K562 (cell line): ENCODE data around the gene CARD11. TPM values are rescaled to one million over a fixed set of nuclear protein-coding genes. Genes with fewer than 3 reads are reported as not detected.

ENCODE experiments used
- ATAC-seq: fragments of 200-7000 bp; cut with Tn5 transposase; 3 replicates; pipeline ENCODE4 v1.9.1; 2020; ENCODE audit warnings: moderate library complexity
- BruUV-seq: library from RNA; stranded (reverse); fragments of 400-500 nt; replicated peaks from 2 replicates; lab custom pipeline; 2021; lab: Mats Ljungman, UMichigan
- CTCF ChIA-PET: fragments of 300-600 bp; formaldehyde crosslinking; extraction: SDS; loops from one replicate; lab custom pipeline; 2021; ENCODE audit warnings: low intra/inter-chr PET ratio; lab: Yijun Ruan, JAX
- POLR2A ChIA-PET: fragments of 300-600, 350-650 bp; sonication (Branson Sonifier 250); formaldehyde crosslinking; extraction: SDS; loops from one replicate; lab custom pipeline; 2021; ENCODE audit warnings: antibody characterized with exemption, inconsistent platforms; lab: Yijun Ruan, JAX
- DNase-seq, 4 experiments: peaks; one replicate each; pipeline versions ENCODE4 v3.0.0 to v3.0.0-alpha.2; 2011 to 2018; ENCODE audit warnings: low spot score in 3 of 4, mixed read lengths in 3 of 4; ENCODE audit errors: extremely low read depth in 1 of 4
- FAIRE-seq: peaks from 2 replicates; lab custom pipeline; 2011; peaks lifted over from hg19 to GRCh38; lab: Jason Lieb, UNC
- H2AFZ ChIP-seq: 2 replicates; pipeline ENCODE4 v1.6.0; 2011; ENCODE audit warnings: low read depth, low read length, control low read depth, inconsistent platforms
- H3K27ac ChIP-seq: fragments of 200-600 bp; 3 replicates; pipeline ENCODE4 v1.8.0; 2011; ENCODE audit warnings: low read depth, mild to moderate bottlenecking, control low read depth, inconsistent platforms, low read length, moderate library complexity, mixed read lengths; ENCODE audit errors: extremely low read depth
- H3K27me3 ChIP-seq, 2 experiments: fragments of 300-600 bp in 1 of 2; 2 replicates in 1 of 2; 3 replicates in 1 of 2; pipeline versions ENCODE4 v1.6.0 to v1.8.0; 2011; ENCODE audit warnings: inconsistent platforms in 2 of 2, low read length in 2 of 2, mild to moderate bottlenecking in 1 of 2, mixed read lengths in 1 of 2, moderate library complexity in 1 of 2; ENCODE audit not compliant: control insufficient read depth in 2 of 2, insufficient read depth in 2 of 2
- H3K36me3 ChIP-seq: fragments of 300-600 bp; 3 replicates; pipeline ENCODE4 v1.8.0; 2011; ENCODE audit warnings: mild to moderate bottlenecking, low read length, inconsistent platforms; ENCODE audit not compliant: control insufficient read depth, insufficient read depth
- H3K4me1 ChIP-seq, 2 experiments: fragments of 200-600 bp in 1 of 2; replicated peaks in 1 of 2; 2 replicates in 1 of 2; 3 replicates in 1 of 2; pipeline versions ENCODE4 v1.5.1 to v1.8.0; 2011; ENCODE audit warnings: inconsistent platforms in 2 of 2, low read length in 2 of 2, mild to moderate bottlenecking in 1 of 2, mixed read lengths in 1 of 2, moderate library complexity in 1 of 2; ENCODE audit not compliant: control insufficient read depth in 2 of 2, insufficient read depth in 2 of 2
- H3K4me2 ChIP-seq: 2 replicates; pipeline ENCODE4 v1.6.1; 2011; ENCODE audit warnings: low read length, control low read depth, inconsistent platforms, mixed read lengths; ENCODE audit not compliant: insufficient read depth
- H3K4me3 ChIP-seq: fragments of 200-600 bp; sonication (generic), shearing (Covaris generic); 2 replicates; pipeline ENCODE4 v1.5.1; 2016; ENCODE audit warnings: control low read depth, inconsistent platforms
- H3K79me2 ChIP-seq: fragments of 200-600 bp; 3 replicates; pipeline ENCODE4 v1.8.0; 2011; ENCODE audit warnings: low read length, inconsistent platforms; ENCODE audit not compliant: control insufficient read depth, insufficient read depth
- H3K9ac ChIP-seq, 2 experiments: 2 replicates each; pipeline versions ENCODE4 v1.6.0 to v1.6.1; 2011; ENCODE audit warnings: low read depth in 2 of 2, low read length in 2 of 2, control low read depth in 1 of 2, inconsistent platforms in 1 of 2, mild to moderate bottlenecking in 1 of 2, mixed read lengths in 1 of 2; ENCODE audit not compliant: insufficient read depth in 1 of 2
- H3K9me1 ChIP-seq: one replicate; pipeline ENCODE4 v1.6.0; 2011; ENCODE audit warnings: inconsistent platforms, mild to moderate bottlenecking, low read length, moderate library complexity; ENCODE audit not compliant: control insufficient read depth, insufficient read depth
- H3K9me3 ChIP-seq: replicated peaks from 2 replicates; pipeline ENCODE4 v1.5.1; 2011; ENCODE audit warnings: low read depth, low read length, inconsistent platforms; ENCODE audit not compliant: control insufficient read depth, insufficient read depth
- H4K20me1 ChIP-seq: replicated peaks from 2 replicates; pipeline ENCODE4 v1.6.1; 2011; ENCODE audit warnings: low read length, inconsistent platforms, mixed read lengths; ENCODE audit not compliant: control insufficient read depth, insufficient read depth
- NFE2L1 ChIP-seq: fragments of 450-650 bp; IDR thresholded peaks from 2 replicates; pipeline ENCODE4 v1.6.1; 2016; ENCODE audit warnings: missing genetic modification characterization, low read depth, mild to moderate bottlenecking, missing compliant biosample characterization, moderate library complexity, borderline replicate concordance
- ZNF324 ChIP-seq: fragments of 250-450 bp; sonication (Bioruptor Pico); IDR thresholded peaks from 2 replicates; pipeline ENCODE4 v1.4.0; 2020; ENCODE audit warnings: mild to moderate bottlenecking
- ZNF384 ChIP-seq: IDR thresholded peaks from 2 replicates; pipeline ENCODE4 v1.6.1; 2012; ENCODE audit warnings: low read depth, low read length, improper control_type of control experiment
- WGBS: fragments of 100-300 bp; shearing (Covaris generic); methylation state at CpG from one replicate; pipeline ENCODE4 v1.1.6; 2016; ENCODE audit warnings: low coverage, mixed read lengths; ENCODE audit not compliant: insufficient coverage; ENCODE audit errors: missing lambda C conversion rate; 5-methylcytosine and 5-hydroxymethylcytosine counted together
- in situ Hi-C: fragments of 300-500 bp; cut with MboI; formaldehyde crosslinking; loops from 4 replicates; pipeline ENCODE4 v1.15.0; 2018; ENCODE audit warnings: inconsistent platforms, mixed read lengths
- intact Hi-C: fragments of 100-400 bp; cut with micrococcal nuclease; formaldehyde crosslinking; loops from 2 replicates; pipeline ENCODE4 v1.14.2; 2022
- polyA plus RNA-seq, 8 experiments: library from polyadenylated mRNA; depleted of rRNA in 4 of 8; stranded (reverse) in 5 of 8; unstranded in 3 of 8; fragments of >200 nt; fragmentation: Nextera tagmentation in 2 of 8; fragmentation: Illumina TruSeq in 1 of 8; extraction: Ambion mirVana in 2 of 8; extraction: Trizol in 1 of 8; gene quantifications; 2 replicates each; pipeline versions ENCODE4 v1.2.1 to v1.2.3, GENCODE V29; 2011 to 2014; ENCODE audit warnings: inconsistent platforms in 1 of 8, missing spikeins in 1 of 8
- total RNA-seq, 7 experiments: library from RNA; depleted of rRNA in 6 of 7; stranded (reverse); fragments of >200 nt in 6 of 7; fragmentation: Illumina TruSeq in 2 of 7; extraction: Trizol in 2 of 7; gene quantifications; 2 replicates each; pipeline versions ENCODE4 v1.2.1 to v1.2.3, GENCODE V29; 2011 to 2021; ENCODE audit warnings: low replicate concordance in 1 of 7
- TF ChIP-seq, protein P1 (sequence below): fragments of 450-650 bp; formaldehyde crosslinking; IDR thresholded peaks from 2 replicates; pipeline ENCODE4 v1.4.0; 2020; ENCODE audit warnings: mild to moderate bottlenecking, moderate library complexity
- TF ChIP-seq, protein P2 (sequence below): fragments of 450-650 bp; formaldehyde crosslinking; IDR thresholded peaks from 2 replicates; pipeline ENCODE4 v1.4.0; 2022; ENCODE audit warnings: missing genetic modification characterization

The CARD11 gene
- total and polyA plus RNA-seq, 9 of the 15 experiments (the other 6 are each of a cell fraction or from before 2014, with no cell fraction given) = 0.07 to 12.8 (median 5.7) TPM

DNA sequence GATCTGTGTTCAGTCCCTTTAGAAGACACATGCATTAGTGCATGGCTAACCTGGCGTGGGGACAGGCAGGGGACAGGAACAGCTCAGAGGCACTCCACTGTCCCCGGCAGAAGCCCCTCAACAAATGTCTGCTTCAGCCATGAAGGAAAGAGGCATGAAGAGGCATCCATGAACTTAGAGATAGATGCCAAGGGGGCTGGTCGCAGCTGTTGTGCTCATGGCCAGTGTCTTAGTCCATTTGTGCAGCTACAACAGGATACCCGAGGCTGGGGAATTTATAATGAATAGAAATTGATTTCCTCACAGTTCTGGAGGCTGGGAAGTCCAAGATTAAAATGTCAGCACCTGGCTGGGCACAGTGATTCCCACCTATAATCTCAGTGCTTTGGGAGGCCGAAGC is 185.0 kb downstream of the CARD11 start:
- Histone ChIP-seq H3K9me3 (no peaks in the 10 kb centered on the region), H3K36me3 (no peaks in the 10 kb centered on the region), H3K9me1 (peaks cover 2% of the 10 kb centered on the region), H3K79me2 (no peaks in the 10 kb centered on the region), H3K4me3 (no peak overlapping the region)
- ATAC-seq = no peak
- WGBS = 28% methylated on average over 5 of the region's 5 CpGs
- intact Hi-C loops = no loop called here
- no peak for DNase-seq
- POLR2A ChIA-PET = interaction anchor here (1.1 kb wide), 1 partner anchor 16 kb away, joined by 4 read pairs; no protein-coding TSS in a partner anchor
- no peak for TF ChIP-seq ZNF324 (CRISPR knock-in tag)
- TF ChIP-seq, all 486 proteins: peak for 0
- Histone ChIP-seq H3K4me1 (peaks cover 0 to 8% of the 10 kb centered on the region in 2 experiments; a peak in 3 of 5 replicates), H3K27me3 (no peaks in the 10 kb centered on the region), H3K4me2 (no peak overlapping the region), H4K20me1 (no peaks in the 10 kb centered on the region), H2AFZ (no peak overlapping the region), H3K9ac (no peak overlapping the region), H3K27ac (no peak overlapping the region)
- CTCF ChIA-PET = no interaction called here
- no TSS peak for BruUV-seq
- FAIRE-seq = no peak
- in situ Hi-C loops = loop anchor here (25.0 kb wide), 1 partner anchor 1029 kb away; no protein-coding TSS in a partner anchor

DNA sequence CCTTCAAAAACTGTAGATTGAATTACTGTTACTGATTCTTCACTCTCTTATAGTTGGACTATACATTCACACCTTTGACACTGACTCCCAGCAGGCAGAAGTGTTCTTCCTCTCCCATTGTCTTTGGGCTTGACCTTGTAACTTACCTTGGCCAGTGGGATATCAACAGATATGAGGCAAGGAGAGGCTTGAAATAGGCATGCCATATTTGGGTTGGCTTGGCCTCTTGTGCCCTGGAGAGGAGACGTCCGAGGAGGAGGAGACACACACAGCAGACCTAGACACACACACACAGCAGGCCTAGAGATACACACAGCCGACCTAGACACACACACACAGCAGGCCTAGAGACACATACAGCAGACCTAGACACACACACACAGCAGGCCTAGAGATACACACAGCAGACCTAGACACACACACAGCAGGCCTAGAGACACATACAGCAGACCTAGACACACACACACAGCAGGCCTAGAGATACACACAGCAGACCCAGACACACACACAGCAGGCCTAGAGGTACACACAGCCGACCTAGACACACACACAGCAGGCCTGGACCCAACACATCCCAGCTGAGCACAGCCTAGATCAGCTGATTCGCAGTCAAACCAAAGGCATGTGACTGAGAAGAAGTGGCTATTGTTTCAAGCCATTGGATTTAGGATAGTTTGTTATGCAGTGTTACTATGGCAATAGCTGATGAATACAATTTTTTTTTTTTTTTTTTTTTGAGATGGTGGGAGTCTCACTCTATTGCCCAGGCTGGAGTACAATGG is 187.1 kb downstream of the CARD11 start:
- FAIRE-seq (no peak), DNase-seq (no peak), ATAC-seq (no peak)
- peaks cover 2% of the 10 kb centered on the region for H3K9me1 ChIP-seq
- H3K27ac ChIP-seq = no peak overlapping the region
- POLR2A ChIA-PET = interaction anchor here (0.5 kb wide), 1 partner anchor 138 kb away, joined by 3 read pairs; no protein-coding TSS in a partner anchor
- no TSS peak for BruUV-seq
- no peak overlapping the region for H3K9ac ChIP-seq
- H4K20me1 ChIP-seq = no peaks in the 10 kb centered on the region
- in situ Hi-C loops (loop anchor here (25.0 kb wide), 1 partner anchor 1031 kb away; no protein-coding TSS in a partner anchor), intact Hi-C loops (no loop called here)
- no peak overlapping the region for H3K4me3 ChIP-seq
- no peaks in the 10 kb centered on the region for H3K79me2 ChIP-seq
- H3K9me3 ChIP-seq = no peaks in the 10 kb centered on the region
- no peaks in the 10 kb centered on the region for H3K36me3 ChIP-seq
- WGBS = 12% methylated on average over 2 of the region's 5 CpGs
- no peaks in the 10 kb centered on the region; a peak in 2 of 5 replicates for H3K4me1 ChIP-seq
- no peak overlapping the region for H3K4me2 ChIP-seq
- peak; percentile 25; the same call in 1 of the 2 replicates for TF ChIP-seq ZNF384
- no peak for TF ChIP-seq NFE2L1 (tag)
- TF ChIP-seq, protein P1, sequence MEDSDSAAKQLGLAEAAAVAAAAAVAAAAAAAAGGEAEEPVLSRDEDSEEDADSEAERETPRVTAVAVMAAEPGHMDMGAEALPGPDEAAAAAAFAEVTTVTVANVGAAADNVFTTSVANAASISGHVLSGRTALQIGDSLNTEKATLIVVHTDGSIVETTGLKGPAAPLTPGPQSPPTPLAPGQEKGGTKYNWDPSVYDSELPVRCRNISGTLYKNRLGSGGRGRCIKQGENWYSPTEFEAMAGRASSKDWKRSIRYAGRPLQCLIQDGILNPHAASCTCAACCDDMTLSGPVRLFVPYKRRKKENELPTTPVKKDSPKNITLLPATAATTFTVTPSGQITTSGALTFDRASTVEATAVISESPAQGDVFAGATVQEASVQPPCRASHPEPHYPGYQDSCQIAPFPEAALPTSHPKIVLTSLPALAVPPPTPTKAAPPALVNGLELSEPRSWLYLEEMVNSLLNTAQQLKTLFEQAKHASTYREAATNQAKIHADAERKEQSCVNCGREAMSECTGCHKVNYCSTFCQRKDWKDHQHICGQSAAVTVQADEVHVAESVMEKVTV (CRISPR knock-in tag) = no peak
- TF ChIP-seq, protein P2, sequence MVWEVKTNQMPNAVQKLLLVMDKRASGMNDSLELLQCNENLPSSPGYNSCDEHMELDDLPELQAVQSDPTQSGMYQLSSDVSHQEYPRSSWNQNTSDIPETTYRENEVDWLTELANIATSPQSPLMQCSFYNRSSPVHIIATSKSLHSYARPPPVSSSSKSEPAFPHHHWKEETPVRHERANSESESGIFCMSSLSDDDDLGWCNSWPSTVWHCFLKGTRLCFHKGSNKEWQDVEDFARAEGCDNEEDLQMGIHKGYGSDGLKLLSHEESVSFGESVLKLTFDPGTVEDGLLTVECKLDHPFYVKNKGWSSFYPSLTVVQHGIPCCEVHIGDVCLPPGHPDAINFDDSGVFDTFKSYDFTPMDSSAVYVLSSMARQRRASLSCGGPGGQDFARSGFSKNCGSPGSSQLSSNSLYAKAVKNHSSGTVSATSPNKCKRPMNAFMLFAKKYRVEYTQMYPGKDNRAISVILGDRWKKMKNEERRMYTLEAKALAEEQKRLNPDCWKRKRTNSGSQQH (CRISPR knock-in tag) = no peak
- H3K27me3 ChIP-seq = no peaks in the 10 kb centered on the region
- no peak overlapping the region for H2AFZ ChIP-seq
- CTCF ChIA-PET = no interaction called here
